Motor neuron (in vitro differentiated cells): ENCODE data around the gene RHOXF2. TPM values are rescaled to one million over a fixed set of nuclear protein-coding genes. Genes with fewer than 3 reads are reported as not detected.

Experiments used
- ATAC-seq, 8 experiments: fragments of 200-7000 bp; cut with Tn5 transposase; replicated peaks in 6 of 8; 2 replicates each; pipeline ENCODE4 v1.8.0; 2021; ENCODE audit warnings: mild to moderate bottlenecking in 8 of 8, moderate library complexity in 8 of 8
- H3K27ac ChIP-seq, 2 donors: fragments of 250-450 bp; sonication (Bioruptor Pico); 2 replicates each; pipeline ENCODE4 v1.9.0; 2021; ENCODE audit warnings: antibody characterized with exemption in 2 of 2, mild to moderate bottlenecking in 2 of 2, moderate library complexity in 1 of 2
- H3K4me1 ChIP-seq, 2 donors: fragments of 250-450 bp; sonication (Bioruptor Pico); replicated peaks in 1 of 2; 2 replicates each; pipeline ENCODE4 v1.6.1; 2021; ENCODE audit warnings: antibody characterized with exemption in 2 of 2, mild to moderate bottlenecking in 2 of 2, moderate library complexity in 1 of 2
- H3K4me3 ChIP-seq, 5 donors: fragments of 250-450 bp; sonication (Bioruptor Pico); 2 replicates each; pipeline ENCODE4 v1.9.0; 2021; ENCODE audit warnings: antibody characterized with exemption in 5 of 5, mild to moderate bottlenecking in 5 of 5, moderate library complexity in 4 of 5
- WGBS, 10 experiments: fragments of 450-650 bp; shearing (Covaris generic); methylation state at CpG; one replicate each; pipeline ENCODE4 v1.0.0; 2022; 5-methylcytosine and 5-hydroxymethylcytosine counted together
- in situ Hi-C, 9 experiments: fragments of 400-800 bp; cut with MboI; loops; one replicate each; pipeline ENCODE4 v1.15.0; 2021; ENCODE audit warnings: low sequenced_read_pairs in 9 of 9, low pct_unique_long_range_greater_than_20kb in 2 of 9; ENCODE audit not compliant: unreplicated experiment in 9 of 9
- total RNA-seq, 8 experiments: library from RNA; unstranded; fragments of 300-600 nt; gene quantifications; 2 replicates each; pipeline versions ENCODE4 v1.2.3 to v1.2.4, GENCODE V29; 2022

RHOXF2 gene
- total RNA-seq, 8 experiments from 2014 or later, result 0.13 to 1.3 (median 0.64) TPM

- Histone ChIP-seq H3K27ac (no peak overlapping the region), H3K4me1 (no peaks in the 10 kb centered on the region), H3K4me3 (no peak overlapping the region)
- in situ Hi-C loops, result no loop called here
- WGBS, 10 experiments, result 0 to 3% (median 0%) methylated on average over 1 to 5 of the region's 8 CpGs; no CpG with 5 or more reads in 1 of the 10 experiments
- ATAC-seq, result peak in 7 of 8 experiments; percentile 42 to 89 (median 74)
Observed at GRCh38 chrX:120213438-120214265, 55.2 kb downstream of the RHOXF2 start.

Other genes with a start within 250 kb of the RHOXF2 start
- gene NKAP, start 214.9 kb upstream of the RHOXF2 start, total RNA-seq, result 10 to 100 TPM in 3 of 8 experiments, 1 to 10 TPM in 5; 6.9 to 12.7 (median 9.4) TPM
- gene RHOXF2B, start 80.9 kb upstream of the RHOXF2 start, total RNA-seq, result under 1 TPM in 3 of 8 experiments, not detected in 5; 0.11 to 0.43 (median 0.42) TPM
- under 1 TPM in 2 of 8 experiments, not detected in 6; 0.16 to 0.82 TPM for gene RHOXF1, start 42.7 kb upstream of the RHOXF2 start, total RNA-seq
- 10 to 100 TPM; 15.2 to 26.7 (median 19.1) TPM for gene ZBTB33, start 92.2 kb downstream of the RHOXF2 start, total RNA-seq
- 10 to 100 TPM in 4 of 8 experiments, 1 to 10 TPM in 2, under 1 TPM in 2; 0.28 to 16.3 (median 7.5) TPM for gene TMEM255A, start 152.8 kb downstream of the RHOXF2 start, total RNA-seq
- under 1 TPM in 4 of 8 experiments, not detected in 4; 0.08 to 0.14 (median 0.10) TPM for gene ATP1B4, start 203.5 kb downstream of the RHOXF2 start, total RNA-seq